AG04449 (cell line): Measurements from ENCODE around the gene RNF220.

Source experiments
- CTCF ChIA-PET: fragments of 350-600 bp; formaldehyde crosslinking; extraction: SDS; loops from one replicate; lab custom pipeline; 2021; ENCODE audit warnings: antibody characterized with exemption; lab: Yijun Ruan, JAX
- POLR2A ChIA-PET: fragments of 400-600, 350-600 bp; formaldehyde crosslinking; extraction: SDS; loops from one replicate; lab custom pipeline; 2020; ENCODE audit warnings: antibody characterized with exemption, inconsistent platforms; lab: Yijun Ruan, JAX
- DNase-seq: peaks from one replicate; pipeline ENCODE4 v3.0.0-alpha.2; 2010; ENCODE audit warnings: low read depth, low spot score
- H3K4me3 ChIP-seq: 2 replicates; pipeline ENCODE4 v1.5.1; 2011; ENCODE audit warnings: low read depth, mild to moderate bottlenecking, control low read depth, low read length
- TF ChIP-seq, protein P1 (sequence below): IDR thresholded peaks from one replicate; pipeline ENCODE4 v1.5.1; 2011; ENCODE audit warnings: mild to moderate bottlenecking, moderate library complexity, low read length, control low read depth, inconsistent platforms; ENCODE audit not compliant: insufficient read depth; ENCODE audit errors: missing control alignments

Gene RNF220

DNA sequence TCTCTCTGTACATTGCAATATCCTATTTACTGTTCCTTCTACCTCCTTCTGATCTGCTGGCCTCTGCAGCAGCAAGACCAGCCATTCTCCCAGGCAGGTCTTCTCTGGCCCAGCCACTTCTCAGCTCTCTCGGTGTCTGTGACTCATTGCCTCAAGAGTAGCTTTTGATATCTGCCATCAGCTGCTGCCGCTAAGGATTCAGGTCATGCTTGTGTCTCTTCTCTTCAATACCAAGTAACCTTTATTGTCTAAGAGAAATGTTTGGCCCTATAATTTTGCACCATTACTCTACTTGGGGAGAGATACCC lies 167.5 kb downstream of the RNF220 start:
- POLR2A ChIA-PET = no interaction called here
- TF ChIP-seq, protein P1, sequence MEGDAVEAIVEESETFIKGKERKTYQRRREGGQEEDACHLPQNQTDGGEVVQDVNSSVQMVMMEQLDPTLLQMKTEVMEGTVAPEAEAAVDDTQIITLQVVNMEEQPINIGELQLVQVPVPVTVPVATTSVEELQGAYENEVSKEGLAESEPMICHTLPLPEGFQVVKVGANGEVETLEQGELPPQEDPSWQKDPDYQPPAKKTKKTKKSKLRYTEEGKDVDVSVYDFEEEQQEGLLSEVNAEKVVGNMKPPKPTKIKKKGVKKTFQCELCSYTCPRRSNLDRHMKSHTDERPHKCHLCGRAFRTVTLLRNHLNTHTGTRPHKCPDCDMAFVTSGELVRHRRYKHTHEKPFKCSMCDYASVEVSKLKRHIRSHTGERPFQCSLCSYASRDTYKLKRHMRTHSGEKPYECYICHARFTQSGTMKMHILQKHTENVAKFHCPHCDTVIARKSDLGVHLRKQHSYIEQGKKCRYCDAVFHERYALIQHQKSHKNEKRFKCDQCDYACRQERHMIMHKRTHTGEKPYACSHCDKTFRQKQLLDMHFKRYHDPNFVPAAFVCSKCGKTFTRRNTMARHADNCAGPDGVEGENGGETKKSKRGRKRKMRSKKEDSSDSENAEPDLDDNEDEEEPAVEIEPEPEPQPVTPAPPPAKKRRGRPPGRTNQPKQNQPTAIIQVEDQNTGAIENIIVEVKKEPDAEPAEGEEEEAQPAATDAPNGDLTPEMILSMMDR = no peak
- DNase-seq = no peak

DNA sequence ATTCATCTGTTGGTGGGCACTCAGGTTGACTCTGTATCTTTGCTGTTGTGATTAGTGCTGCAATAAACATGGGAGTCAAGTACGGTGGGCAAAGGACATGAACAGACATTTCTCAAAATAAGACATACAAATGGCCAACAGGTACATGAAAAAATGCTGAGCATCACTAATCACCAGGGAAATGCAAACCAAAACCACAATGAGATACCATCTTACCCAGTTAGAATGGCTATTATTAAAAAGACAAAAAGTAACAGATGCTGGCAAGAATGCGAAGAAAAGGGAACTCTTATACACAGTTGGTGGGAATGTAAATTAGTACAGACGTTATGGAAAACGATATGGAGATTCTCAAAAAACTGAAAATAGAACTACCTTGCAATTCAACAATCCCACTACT lies 170.3 kb downstream of the RNF220 start:
- no peak overlapping the region for H3K4me3 ChIP-seq
- no peak for DNase-seq
- CTCF ChIA-PET = interaction anchor here (1.2 kb wide), 1 partner anchor 20 kb away, joined by 5 read pairs; no protein-coding TSS in a partner anchor
- POLR2A ChIA-PET = no interaction called here
- TF ChIP-seq, protein P1 = no peak

More for the DNA sequence above, 167.5 kb downstream of the RNF220 start:
- no peak overlapping the region for H3K4me3 ChIP-seq
- CTCF ChIA-PET = interaction anchor here (1.0 to 3.8 kb wide), 11 partner anchors 9 to 198 kb away, joined by 3 to 35 read pairs (median 5); no protein-coding TSS in a partner anchor

GRCh38 chr1:44576456-44577150 lies 171.5 kb downstream of the RNF220 start:
- DNase-seq = no peak
- POLR2A ChIA-PET = no interaction called here
- H3K4me3 ChIP-seq = no peak overlapping the region
- TF ChIP-seq, protein P1 = no peak
- CTCF ChIA-PET = interaction anchor here (1.2 kb wide), 1 partner anchor 18 kb away, joined by 5 read pairs; no protein-coding TSS in a partner anchor

GRCh38 chr1:44581205-44581604 lies 176.2 kb downstream of the RNF220 start:
- CTCF ChIA-PET = interaction anchor here (0.9 to 6.4 kb wide), 5 partner anchors 9 to 28 kb away, joined by 3 to 47 read pairs (median 4); no protein-coding TSS in a partner anchor
- no peak overlapping the region for H3K4me3 ChIP-seq
- DNase-seq = no peak
- TF ChIP-seq, protein P1 = no peak
- POLR2A ChIA-PET = no interaction called here

- TF ChIP-seq, protein P1 = no peak
- CTCF ChIA-PET = interaction anchor here (0.8 to 6.4 kb wide), 2 partner anchors 9 to 13 kb away, joined by 3 to 47 read pairs; no protein-coding TSS in a partner anchor
- POLR2A ChIA-PET = no interaction called here
- no peak overlapping the region for H3K4me3 ChIP-seq
- DNase-seq = no peak
Measured at GRCh38 chr1:44584167-44584566, 179.1 kb downstream of the RNF220 start.

DNA sequence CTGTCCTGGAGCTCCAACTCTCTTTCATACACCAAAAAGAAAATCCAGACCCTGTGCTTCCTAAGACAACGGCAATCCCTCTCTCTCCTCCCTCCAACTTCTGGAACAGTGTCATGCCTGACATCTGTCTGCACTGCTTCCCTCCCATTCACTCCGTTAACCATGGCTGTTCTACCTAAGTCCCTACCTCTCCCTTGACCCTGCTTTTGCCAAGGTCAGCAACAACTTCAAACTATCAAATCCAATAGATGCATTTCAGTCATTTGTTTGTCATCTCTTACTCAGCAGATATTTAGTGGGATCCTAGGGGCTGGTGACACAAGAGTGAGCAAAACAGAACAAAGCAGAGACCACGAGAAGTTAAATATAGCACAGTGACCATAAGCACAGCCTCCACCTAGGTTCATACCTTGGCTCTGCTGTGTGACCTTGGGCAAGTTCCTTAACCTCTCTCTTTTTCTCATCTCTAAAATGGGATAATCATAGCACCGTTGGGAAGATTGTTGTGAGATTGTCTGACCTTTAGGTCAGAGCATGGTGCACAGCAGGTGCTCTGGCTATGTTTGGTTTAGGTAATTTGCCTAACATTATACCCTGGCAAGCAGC lies 180.4 kb downstream of the RNF220 start:
- CTCF ChIA-PET = no interaction called here
- H3K4me3 ChIP-seq = no peak overlapping the region
- TF ChIP-seq, protein P1 = no peak
- no peak for DNase-seq
- POLR2A ChIA-PET = no interaction called here
